GM19035 (cell line): ENCODE measurements around the gene NXPE2.

Experiments used
- ATAC-seq: cut with Tn5 transposase; IDR thresholded peaks from one replicate; pipeline ENCODE4 v1.9.1; 2021; ENCODE audit not compliant: unreplicated experiment

NXPE2 gene

DNA sequence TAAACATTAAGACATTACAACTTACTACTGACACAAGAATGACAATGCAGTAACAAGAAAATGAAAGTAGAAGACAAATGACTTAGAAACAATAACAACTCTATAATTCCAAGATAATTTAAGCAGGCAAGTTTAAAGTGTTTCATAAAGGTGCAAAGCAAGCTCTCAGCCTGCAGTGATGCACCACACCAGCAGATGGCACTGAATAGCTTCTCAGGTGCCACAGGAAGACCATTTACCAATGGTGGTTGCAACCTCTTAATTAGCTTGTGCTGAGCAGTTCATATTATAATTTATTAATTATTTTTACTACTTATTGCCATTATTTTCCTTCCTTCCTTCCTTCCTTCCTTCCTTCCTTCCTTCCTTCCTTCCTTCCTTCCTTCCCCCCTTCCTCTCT lies 60.6 kb downstream of the NXPE2 start:
- peak; percentile 74 for ATAC-seq

DNA sequence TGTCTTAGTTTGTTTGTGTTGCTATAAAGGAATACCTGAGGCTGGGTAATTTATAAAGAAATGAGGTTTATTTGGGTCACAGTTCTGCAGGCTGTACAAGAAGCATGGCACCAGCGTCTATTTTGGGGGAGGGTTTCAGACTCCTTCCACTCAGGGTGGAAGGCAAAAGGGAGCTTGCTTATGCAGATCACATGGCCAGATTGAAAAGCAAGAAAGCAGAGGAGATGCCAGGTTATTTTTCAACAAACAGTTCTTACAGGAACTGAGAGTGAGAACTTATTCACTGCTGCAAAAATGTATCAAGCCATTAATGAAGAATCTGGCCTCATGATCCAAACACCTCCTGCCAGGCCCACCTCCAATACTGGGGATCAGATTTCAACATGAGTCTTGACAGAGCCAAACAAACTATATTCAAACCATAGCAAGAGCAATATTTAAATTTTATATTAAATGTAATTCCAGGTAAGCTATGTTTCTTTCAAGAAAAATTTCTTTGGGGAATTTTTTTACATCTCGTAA lies 66.9 kb downstream of the NXPE2 start:
- no peak for ATAC-seq

DNA sequence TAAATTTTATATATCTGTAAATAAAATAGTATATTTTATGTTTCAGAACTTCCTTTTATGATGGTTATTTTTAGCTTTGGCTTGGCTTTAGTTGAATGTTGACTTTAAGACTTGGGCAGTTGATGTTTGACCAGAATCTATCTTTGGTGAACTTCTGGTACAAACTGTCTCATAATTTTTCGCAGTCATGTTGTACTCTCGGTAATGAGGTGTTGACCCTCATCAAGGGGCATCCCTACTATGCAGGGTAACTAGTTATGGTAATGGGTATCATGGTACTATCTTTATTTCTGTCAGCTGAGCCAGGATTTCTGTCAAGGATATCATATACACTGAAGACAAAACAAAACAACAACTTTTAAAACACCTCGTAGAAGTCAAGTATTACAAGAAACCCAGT lies 67.7 kb downstream of the NXPE2 start:
- no peak for ATAC-seq
